H1 (cell line): Measurements from ENCODE around the gene MTFR2. TPM values are rescaled to one million over a fixed set of nuclear protein-coding genes. Genes with fewer than 3 reads are reported as not detected.
A peak's percentile ranks its signal among the peaks of the same experiment; 100 is the strongest.

Experiments
- CBX8 ChIP-seq: fragments of 300-800, 300-1000 bp; sonication (generic); IDR thresholded peaks from 2 replicates; pipeline ENCODE4 v1.7.1; 2016; ENCODE audit warnings: low read depth, low read length, borderline replicate concordance
- GABPA ChIP-seq: IDR thresholded peaks from 2 replicates; pipeline ENCODE4 v1.6.1; 2011; ENCODE audit warnings: mild to moderate bottlenecking, low read length, moderate library complexity, borderline replicate concordance; ENCODE audit not compliant: insufficient read depth
- NRF1 ChIP-seq: IDR thresholded peaks from 2 replicates; pipeline ENCODE4 v1.6.1; 2011; ENCODE audit warnings: mild to moderate bottlenecking, low read depth, low read length, improper control_type of control experiment
- POLR2A ChIP-seq, 2 experiments: IDR thresholded peaks; 1 replicate in 1 of 2; 2 replicates in 1 of 2; pipeline ENCODE4 v1.6.1; 2011; ENCODE audit warnings: low read depth in 2 of 2, low read length in 2 of 2, mild to moderate bottlenecking in 2 of 2; ENCODE audit errors: control extremely low read depth in 1 of 2
- RAD21 ChIP-seq, 2 experiments: IDR thresholded peaks in 1 of 2; conservative IDR thresholded peaks in 1 of 2; 2 replicates each; pipeline ENCODE4 v1.6.1; 2011; ENCODE audit warnings: low read depth in 2 of 2, low read length in 2 of 2, improper control_type of control experiment in 1 of 2, inconsistent platforms in 1 of 2, mild to moderate bottlenecking in 1 of 2, moderate library complexity in 1 of 2
- SRF ChIP-seq: IDR thresholded peaks from 2 replicates; pipeline ENCODE4 v1.6.1; 2011; ENCODE audit warnings: mild to moderate bottlenecking, low read depth, low read length, moderate library complexity
- TBP ChIP-seq: IDR thresholded peaks from 2 replicates; pipeline ENCODE4 v1.6.1; 2011; ENCODE audit warnings: low read depth, low read length, improper control_type of control experiment
- TCF12 ChIP-seq: IDR thresholded peaks from 2 replicates; pipeline ENCODE4 v1.6.1; 2011; ENCODE audit warnings: low read depth, mild to moderate bottlenecking, low read length
- YY1 ChIP-seq: IDR thresholded peaks from 2 replicates; pipeline ENCODE4 v1.6.1; 2011; ENCODE audit warnings: low read depth, mild to moderate bottlenecking, low read length
- polyA plus RNA-seq, 7 experiments: library from polyadenylated mRNA; depleted of rRNA in 3 of 7; stranded (reverse) in 5 of 7; unstranded in 2 of 7; fragments of >200 nt in 5 of 7; fragments of 200-250 nt in 2 of 7; gene quantifications; 1 replicate in 5 of 7; 2 replicates in 1 of 7; 4 replicates in 1 of 7; pipeline versions ENCODE4 v1.2.1 to v1.2.3, GENCODE V29; 2011 to 2013; ENCODE audit warnings: missing spikeins in 2 of 7, mixed read lengths in 2 of 7
- total RNA-seq: library from RNA; stranded (reverse); fragmentation: NEBNext Ultra II Directional; extraction: Animal tissue kit (Norgen Biotek cat#: 25700); gene quantifications from 2 replicates; pipeline ENCODE4 v1.2.1, GENCODE V29; 2021
- TF ChIP-seq, protein P1 (sequence below): fragments of 300-600 bp; sonication (generic); IDR thresholded peaks from 2 replicates; pipeline ENCODE4 v1.7.1; 2012; ENCODE audit warnings: low read length, moderate library complexity, mild to moderate bottlenecking, inconsistent platforms; ENCODE audit not compliant: insufficient replicate concordance

MTFR2 gene
- total and polyA plus RNA-seq, 2 of the 8 experiments (the other 6 are each of a cell fraction or from before 2014, with no cell fraction given) = 8.5 to 10.7 TPM

DNA sequence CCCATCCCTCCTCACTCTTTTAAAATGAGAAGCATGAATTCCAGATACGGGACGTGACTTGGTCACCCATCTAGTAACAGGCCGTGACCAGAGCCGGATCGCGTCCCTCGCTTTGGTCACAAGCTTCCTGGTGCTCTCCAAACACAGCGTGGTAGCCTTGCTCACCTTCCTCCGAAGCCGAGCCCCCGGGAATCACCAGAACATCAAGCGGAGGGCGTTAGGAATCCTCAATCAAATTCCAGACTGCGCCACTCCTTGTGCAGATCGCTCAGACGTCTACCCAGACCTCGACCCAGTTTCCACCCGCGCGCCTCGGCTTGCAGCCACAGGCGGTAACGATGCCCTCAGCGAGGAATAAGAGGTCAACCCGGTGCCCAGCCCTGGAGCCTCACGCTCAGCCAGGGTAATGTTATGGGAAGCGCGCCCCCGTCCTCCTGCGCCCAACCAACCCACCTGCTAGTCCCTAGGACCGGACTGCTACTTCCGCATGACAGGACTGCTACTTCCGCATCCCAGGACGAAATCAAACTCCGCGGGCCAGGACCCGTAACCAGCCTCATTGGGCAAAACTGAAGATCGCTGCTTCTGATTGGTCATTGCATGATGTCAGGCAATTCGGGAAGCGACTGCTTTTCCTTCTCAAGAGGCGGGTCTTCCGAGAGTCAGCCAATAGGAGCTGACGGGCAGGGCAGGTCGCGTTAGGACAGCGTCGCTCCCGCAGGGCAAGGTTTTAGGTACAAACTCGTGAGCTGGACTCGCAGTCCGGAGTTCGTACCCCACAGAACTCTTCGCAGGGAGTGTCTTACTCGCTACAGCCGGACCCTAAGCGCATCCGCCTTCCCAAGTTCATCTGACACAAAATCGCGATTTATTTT, at the start of gene MTFR2 (continued):
- TF ChIP-seq, protein P1, sequence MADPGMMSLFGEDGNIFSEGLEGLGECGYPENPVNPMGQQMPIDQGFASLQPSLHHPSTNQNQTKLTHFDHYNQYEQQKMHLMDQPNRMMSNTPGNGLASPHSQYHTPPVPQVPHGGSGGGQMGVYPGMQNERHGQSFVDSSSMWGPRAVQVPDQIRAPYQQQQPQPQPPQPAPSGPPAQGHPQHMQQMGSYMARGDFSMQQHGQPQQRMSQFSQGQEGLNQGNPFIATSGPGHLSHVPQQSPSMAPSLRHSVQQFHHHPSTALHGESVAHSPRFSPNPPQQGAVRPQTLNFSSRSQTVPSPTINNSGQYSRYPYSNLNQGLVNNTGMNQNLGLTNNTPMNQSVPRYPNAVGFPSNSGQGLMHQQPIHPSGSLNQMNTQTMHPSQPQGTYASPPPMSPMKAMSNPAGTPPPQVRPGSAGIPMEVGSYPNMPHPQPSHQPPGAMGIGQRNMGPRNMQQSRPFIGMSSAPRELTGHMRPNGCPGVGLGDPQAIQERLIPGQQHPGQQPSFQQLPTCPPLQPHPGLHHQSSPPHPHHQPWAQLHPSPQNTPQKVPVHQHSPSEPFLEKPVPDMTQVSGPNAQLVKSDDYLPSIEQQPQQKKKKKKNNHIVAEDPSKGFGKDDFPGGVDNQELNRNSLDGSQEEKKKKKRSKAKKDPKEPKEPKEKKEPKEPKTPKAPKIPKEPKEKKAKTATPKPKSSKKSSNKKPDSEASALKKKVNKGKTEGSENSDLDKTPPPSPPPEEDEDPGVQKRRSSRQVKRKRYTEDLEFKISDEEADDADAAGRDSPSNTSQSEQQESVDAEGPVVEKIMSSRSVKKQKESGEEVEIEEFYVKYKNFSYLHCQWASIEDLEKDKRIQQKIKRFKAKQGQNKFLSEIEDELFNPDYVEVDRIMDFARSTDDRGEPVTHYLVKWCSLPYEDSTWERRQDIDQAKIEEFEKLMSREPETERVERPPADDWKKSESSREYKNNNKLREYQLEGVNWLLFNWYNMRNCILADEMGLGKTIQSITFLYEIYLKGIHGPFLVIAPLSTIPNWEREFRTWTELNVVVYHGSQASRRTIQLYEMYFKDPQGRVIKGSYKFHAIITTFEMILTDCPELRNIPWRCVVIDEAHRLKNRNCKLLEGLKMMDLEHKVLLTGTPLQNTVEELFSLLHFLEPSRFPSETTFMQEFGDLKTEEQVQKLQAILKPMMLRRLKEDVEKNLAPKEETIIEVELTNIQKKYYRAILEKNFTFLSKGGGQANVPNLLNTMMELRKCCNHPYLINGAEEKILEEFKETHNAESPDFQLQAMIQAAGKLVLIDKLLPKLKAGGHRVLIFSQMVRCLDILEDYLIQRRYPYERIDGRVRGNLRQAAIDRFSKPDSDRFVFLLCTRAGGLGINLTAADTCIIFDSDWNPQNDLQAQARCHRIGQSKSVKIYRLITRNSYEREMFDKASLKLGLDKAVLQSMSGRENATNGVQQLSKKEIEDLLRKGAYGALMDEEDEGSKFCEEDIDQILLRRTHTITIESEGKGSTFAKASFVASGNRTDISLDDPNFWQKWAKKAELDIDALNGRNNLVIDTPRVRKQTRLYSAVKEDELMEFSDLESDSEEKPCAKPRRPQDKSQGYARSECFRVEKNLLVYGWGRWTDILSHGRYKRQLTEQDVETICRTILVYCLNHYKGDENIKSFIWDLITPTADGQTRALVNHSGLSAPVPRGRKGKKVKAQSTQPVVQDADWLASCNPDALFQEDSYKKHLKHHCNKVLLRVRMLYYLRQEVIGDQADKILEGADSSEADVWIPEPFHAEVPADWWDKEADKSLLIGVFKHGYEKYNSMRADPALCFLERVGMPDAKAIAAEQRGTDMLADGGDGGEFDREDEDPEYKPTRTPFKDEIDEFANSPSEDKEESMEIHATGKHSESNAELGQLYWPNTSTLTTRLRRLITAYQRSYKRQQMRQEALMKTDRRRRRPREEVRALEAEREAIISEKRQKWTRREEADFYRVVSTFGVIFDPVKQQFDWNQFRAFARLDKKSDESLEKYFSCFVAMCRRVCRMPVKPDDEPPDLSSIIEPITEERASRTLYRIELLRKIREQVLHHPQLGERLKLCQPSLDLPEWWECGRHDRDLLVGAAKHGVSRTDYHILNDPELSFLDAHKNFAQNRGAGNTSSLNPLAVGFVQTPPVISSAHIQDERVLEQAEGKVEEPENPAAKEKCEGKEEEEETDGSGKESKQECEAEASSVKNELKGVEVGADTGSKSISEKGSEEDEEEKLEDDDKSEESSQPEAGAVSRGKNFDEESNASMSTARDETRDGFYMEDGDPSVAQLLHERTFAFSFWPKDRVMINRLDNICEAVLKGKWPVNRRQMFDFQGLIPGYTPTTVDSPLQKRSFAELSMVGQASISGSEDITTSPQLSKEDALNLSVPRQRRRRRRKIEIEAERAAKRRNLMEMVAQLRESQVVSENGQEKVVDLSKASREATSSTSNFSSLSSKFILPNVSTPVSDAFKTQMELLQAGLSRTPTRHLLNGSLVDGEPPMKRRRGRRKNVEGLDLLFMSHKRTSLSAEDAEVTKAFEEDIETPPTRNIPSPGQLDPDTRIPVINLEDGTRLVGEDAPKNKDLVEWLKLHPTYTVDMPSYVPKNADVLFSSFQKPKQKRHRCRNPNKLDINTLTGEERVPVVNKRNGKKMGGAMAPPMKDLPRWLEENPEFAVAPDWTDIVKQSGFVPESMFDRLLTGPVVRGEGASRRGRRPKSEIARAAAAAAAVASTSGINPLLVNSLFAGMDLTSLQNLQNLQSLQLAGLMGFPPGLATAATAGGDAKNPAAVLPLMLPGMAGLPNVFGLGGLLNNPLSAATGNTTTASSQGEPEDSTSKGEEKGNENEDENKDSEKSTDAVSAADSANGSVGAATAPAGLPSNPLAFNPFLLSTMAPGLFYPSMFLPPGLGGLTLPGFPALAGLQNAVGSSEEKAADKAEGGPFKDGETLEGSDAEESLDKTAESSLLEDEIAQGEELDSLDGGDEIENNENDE = no peak
- TF ChIP-seq POLR2A (IDR thresholded peaks at IDR 0.05; ENCODE audit: control extremely low read depth in 1 of 2, low read depth in 2 of 2, low read length in 2 of 2) (peak; percentile 31 to 60), TCF12 (no peak), CBX8 (no peak), RAD21 (IDR thresholded peaks at IDR 0.05 in 1 of 2, conservative IDR thresholded peaks at IDR 0.05 in 1 of 2; ENCODE audit: low read depth in 2 of 2, low read length in 2 of 2) (no peak), GABPA (peak; percentile 32; the same call in 1 of the 2 replicates), NRF1 (no peak), SRF (peak; percentile 71), YY1 (0 out of 2 replicates have a peak, but pooled peaks have one; percentile 39), TBP (peak; percentile 71)
